ENCODE results near the gene IL37.

The IL37 gene

DNA sequence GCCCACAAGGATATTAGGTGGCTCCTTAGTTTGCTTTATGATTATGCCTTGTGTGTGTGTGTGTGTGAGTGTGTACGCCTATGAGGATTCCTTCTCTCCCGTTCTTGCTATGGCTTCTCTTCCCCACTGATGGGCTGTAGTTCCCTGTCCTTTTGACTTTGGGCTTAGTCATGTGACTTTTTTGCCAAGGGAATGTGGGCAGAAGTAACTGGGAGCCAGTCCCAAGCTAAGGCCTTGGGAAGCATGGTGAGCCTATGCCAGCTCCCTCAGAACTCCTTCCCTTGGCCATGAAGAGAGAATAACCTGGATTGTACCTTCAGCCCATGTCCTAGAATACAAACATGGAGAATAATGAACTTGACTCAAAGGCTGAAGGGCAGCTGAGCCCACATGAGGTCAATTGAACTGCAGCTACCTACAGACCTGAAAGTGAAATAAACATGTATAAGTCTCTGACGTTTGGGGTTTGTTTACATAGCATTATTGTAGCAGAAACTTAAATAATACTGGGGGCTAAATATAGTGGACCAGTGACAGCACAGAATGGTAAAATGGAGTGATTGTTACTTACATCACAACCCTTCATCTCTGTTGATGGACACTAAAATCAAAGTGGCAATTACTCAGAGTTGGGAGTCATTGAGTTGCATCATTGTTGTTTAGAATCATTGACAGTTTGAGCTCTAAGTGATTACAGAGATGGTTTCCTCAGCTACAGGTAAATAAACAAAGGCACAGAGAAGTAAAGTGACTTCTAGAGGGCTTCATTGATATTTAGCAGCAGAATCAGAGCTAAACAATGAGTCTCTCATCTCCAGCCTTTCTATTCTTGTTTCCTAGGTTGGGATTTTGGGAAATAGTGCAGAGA is 51.6 kb downstream of the IL37 start:
- DNase-seq = no peak

DNA sequence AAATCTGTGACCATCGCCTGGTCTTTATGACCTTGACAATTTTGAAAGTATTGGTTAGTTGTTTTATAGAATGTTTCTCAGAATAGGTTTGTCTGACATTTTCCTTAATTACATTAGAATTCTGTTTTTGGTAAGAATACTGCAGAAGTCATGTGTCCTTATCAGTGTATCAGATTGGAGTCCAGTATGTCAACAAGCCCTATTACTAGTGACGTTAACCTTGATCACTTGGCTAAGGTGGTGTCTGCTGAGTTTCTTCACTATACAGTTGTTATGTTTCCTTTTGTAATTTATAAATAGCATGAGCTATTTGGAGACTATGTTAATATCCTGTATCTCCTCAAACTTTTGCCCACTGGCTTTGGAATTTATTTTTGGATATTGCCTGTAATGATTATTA is 56.1 kb downstream of the IL37 start:
- no peak for DNase-seq
